ENCODE results near the gene SIAH3. TPM values are rescaled to one million over a fixed set of nuclear protein-coding genes. Genes with fewer than 3 reads are reported as not detected.

Gene SIAH3
- total RNA-seq, 1 experiment from 2014 or later: not detected

DNA sequence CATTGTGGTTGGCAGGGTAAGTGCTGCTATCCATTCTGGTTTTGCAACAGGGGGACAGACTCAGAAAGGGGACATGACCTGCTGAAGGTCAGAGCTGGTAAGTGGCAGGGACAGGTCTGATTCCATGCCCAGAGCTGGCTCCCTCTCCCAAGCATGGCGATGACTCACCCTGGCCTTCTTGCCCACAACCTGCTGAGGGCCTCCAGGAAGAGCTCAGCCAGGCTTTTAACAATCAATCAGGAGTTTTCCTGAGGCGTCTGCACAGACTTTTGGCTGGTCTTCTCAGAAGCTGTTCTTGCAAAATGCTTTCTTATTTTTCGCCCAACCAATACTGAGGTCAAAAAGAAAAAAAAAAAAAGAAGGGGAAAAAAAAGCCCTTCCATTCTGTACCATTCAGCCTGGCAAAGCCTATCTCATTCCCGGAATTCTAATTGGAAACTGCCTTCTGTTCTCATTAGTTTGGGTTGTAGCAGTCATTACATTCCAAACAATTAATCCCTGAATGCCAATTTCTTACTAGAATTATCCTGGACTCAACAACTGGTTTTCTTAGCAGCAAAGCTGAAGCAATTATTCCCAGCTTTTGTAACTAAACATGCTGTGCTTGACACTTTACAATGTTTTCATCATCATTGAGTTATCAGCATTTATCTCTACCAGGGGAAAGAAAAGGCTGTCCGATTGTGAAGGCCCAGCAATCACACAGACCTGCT lies 17.7 kb downstream of the SIAH3 start:
- H3K36me3 Mint-ChIP-seq (ENCODE audit: insufficient read depth in 1 of 3, low read depth in 3 of 3): no peaks in the 10 kb centered on the region; a peak in 1 of 7 replicates
- peaks cover 31 to 33% of the 10 kb centered on the region in 2 experiments for H3K4me1 Mint-ChIP-seq
- H4K5ac ChIP-seq (ENCODE audit: insufficient read length, low read depth, low read length): no peak overlapping the region
- H3K56ac ChIP-seq (ENCODE audit: insufficient read length, low read depth, low read length): no peak overlapping the region
- H4K20me1 ChIP-seq (ENCODE audit: control insufficient read depth, insufficient read depth, insufficient read length): no peaks in the 10 kb centered on the region
- H3K79me1 ChIP-seq (ENCODE audit: insufficient read depth, low read depth, low read length, poor library complexity, severe bottlenecking): no peaks in the 10 kb centered on the region
- H3K27me3 ChIP-seq (ENCODE audit: insufficient read depth, low read length): no peaks in the 10 kb centered on the region
- H3K18ac ChIP-seq (ENCODE audit: insufficient read length, low read depth, low read length): no peak overlapping the region
- H3K4me1 ChIP-seq (ENCODE audit: insufficient read depth, low read length): peaks cover 6% of the 10 kb centered on the region; the same call in 1 of the 2 replicates
- no CpG with 5 or more reads among the region's 5 CpGs for WGBS (ENCODE audit: extremely low coverage, insufficient read length, low lambda C conversion rate)
- H3K27ac ChIP-seq (ENCODE audit: insufficient read length, low read depth, low read length): no peak overlapping the region
- H3K9me3 Mint-ChIP-seq: no peaks in the 10 kb centered on the region
- no peak overlapping the region for H3K4me3 Mint-ChIP-seq
- no peaks in the 10 kb centered on the region for H3K23me2 ChIP-seq (ENCODE audit: insufficient read length, low read depth, low read length, poor library complexity, severe bottlenecking)
- no peak overlapping the region; the same call in 1 of the 2 replicates for H3K14ac ChIP-seq (ENCODE audit: insufficient read depth, low read length)
- H2BK5ac ChIP-seq (ENCODE audit: insufficient read length, low read length): no peak overlapping the region
- no peak for DNase-seq
- H2BK15ac ChIP-seq (ENCODE audit: low read depth, low read length): no peak overlapping the region
- peak overlapping the region in 1 of 3 experiments; percentile 37; a peak in 1 of 7 replicates for H3K27ac Mint-ChIP-seq
- no peaks in the 10 kb centered on the region; the same call in 1 of the 2 replicates for H3K79me2 ChIP-seq (ENCODE audit: insufficient read depth, low read length)
- H3K4ac ChIP-seq (ENCODE audit: low read depth, low read length): no peak overlapping the region
- TF ChIP-seq, protein P1, sequence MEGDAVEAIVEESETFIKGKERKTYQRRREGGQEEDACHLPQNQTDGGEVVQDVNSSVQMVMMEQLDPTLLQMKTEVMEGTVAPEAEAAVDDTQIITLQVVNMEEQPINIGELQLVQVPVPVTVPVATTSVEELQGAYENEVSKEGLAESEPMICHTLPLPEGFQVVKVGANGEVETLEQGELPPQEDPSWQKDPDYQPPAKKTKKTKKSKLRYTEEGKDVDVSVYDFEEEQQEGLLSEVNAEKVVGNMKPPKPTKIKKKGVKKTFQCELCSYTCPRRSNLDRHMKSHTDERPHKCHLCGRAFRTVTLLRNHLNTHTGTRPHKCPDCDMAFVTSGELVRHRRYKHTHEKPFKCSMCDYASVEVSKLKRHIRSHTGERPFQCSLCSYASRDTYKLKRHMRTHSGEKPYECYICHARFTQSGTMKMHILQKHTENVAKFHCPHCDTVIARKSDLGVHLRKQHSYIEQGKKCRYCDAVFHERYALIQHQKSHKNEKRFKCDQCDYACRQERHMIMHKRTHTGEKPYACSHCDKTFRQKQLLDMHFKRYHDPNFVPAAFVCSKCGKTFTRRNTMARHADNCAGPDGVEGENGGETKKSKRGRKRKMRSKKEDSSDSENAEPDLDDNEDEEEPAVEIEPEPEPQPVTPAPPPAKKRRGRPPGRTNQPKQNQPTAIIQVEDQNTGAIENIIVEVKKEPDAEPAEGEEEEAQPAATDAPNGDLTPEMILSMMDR (conservative IDR thresholded peaks at IDR 0.05): no peak
- H2AK5ac ChIP-seq (ENCODE audit: insufficient read length, low read length): no peak overlapping the region
- H2BK20ac ChIP-seq (ENCODE audit: low read depth, low read length, poor library complexity, severe bottlenecking): no peak overlapping the region
- H2BK12ac ChIP-seq (ENCODE audit: insufficient read length, low read depth, low read length): no peak overlapping the region
- no peak overlapping the region for H2BK120ac ChIP-seq (ENCODE audit: low read depth, low read length, poor library complexity, severe bottlenecking)
- no peaks in the 10 kb centered on the region for H3K9me3 ChIP-seq (ENCODE audit: control insufficient read depth, low read depth, low read length)
- H3K27me3 Mint-ChIP-seq (ENCODE audit: low read depth): no peaks in the 10 kb centered on the region; the same call in 1 of the 2 replicates
- no peak overlapping the region for H3K4me2 ChIP-seq (ENCODE audit: insufficient read depth, insufficient read length, low read length)
- no peak overlapping the region for H3T11ph ChIP-seq (ENCODE audit: low read length)
- no peak overlapping the region for H4K91ac ChIP-seq (ENCODE audit: insufficient read length, low read depth, low read length)
- H3K9ac ChIP-seq (ENCODE audit: extremely low read depth, insufficient read length, low read length): no peak overlapping the region
- H4K8ac ChIP-seq (replicated peaks; ENCODE audit: insufficient read length, low read depth, low read length): no peak overlapping the region
- H2AFZ ChIP-seq (ENCODE audit: low read length): no peak overlapping the region
- no peak overlapping the region for H3K23ac ChIP-seq (ENCODE audit: insufficient read length, low read depth, low read length)
